H1 (cell line): Measurements from ENCODE around the gene CA14. TPM values are rescaled to one million over a fixed set of nuclear protein-coding genes. Genes with fewer than 3 reads are reported as not detected.

Experiments
- CHD1 ChIP-seq: IDR thresholded peaks from 2 replicates; pipeline ENCODE4 v1.6.1; 2012; ENCODE audit warnings: low read depth, low read length, improper control_type of control experiment
- CHD7 ChIP-seq: fragments of 300-600 bp; sonication (generic); IDR thresholded peaks from 2 replicates; pipeline ENCODE4 v1.7.1; 2012; ENCODE audit warnings: low read length, moderate library complexity, mild to moderate bottlenecking, inconsistent platforms; ENCODE audit not compliant: insufficient replicate concordance
- EP300 ChIP-seq, 2 experiments: IDR thresholded peaks; 1 replicate in 1 of 2; 2 replicates in 1 of 2; pipeline ENCODE4 v1.6.1; 2011 to 2012; ENCODE audit warnings: low read depth in 2 of 2, low read length in 2 of 2, mild to moderate bottlenecking in 2 of 2, borderline replicate concordance in 1 of 2, inconsistent platforms in 1 of 2, moderate library complexity in 1 of 2
- FOSL1 ChIP-seq: IDR thresholded peaks from 2 replicates; pipeline ENCODE4 v1.6.1; 2011; ENCODE audit warnings: mild to moderate bottlenecking, low read depth, low read length, moderate library complexity; ENCODE audit not compliant: insufficient read depth
- JUN ChIP-seq: IDR thresholded peaks from 2 replicates; pipeline ENCODE4 v1.6.1; 2011; ENCODE audit warnings: low read depth, mild to moderate bottlenecking, improper control_type of control experiment, low read length
- SIN3A ChIP-seq, 2 experiments: IDR thresholded peaks in 1 of 2; conservative IDR thresholded peaks in 1 of 2; 2 replicates each; pipeline ENCODE4 v1.6.1; 2011 to 2012; ENCODE audit warnings: low read length in 2 of 2, improper control_type of control experiment in 1 of 2, low read depth in 1 of 2, mild to moderate bottlenecking in 1 of 2
- SIRT6 ChIP-seq: IDR thresholded peaks from one replicate; pipeline ENCODE4 v1.7.1; 2012; ENCODE audit warnings: low read length, inconsistent platforms
- SUZ12 ChIP-seq: fragments of 200-600 bp; sonication (generic); IDR thresholded peaks from 2 replicates; pipeline ENCODE4 v1.6.1; 2012; ENCODE audit warnings: mild to moderate bottlenecking, inconsistent platforms, low read length, moderate library complexity, mixed read lengths
- TCF12 ChIP-seq: IDR thresholded peaks from 2 replicates; pipeline ENCODE4 v1.6.1; 2011; ENCODE audit warnings: low read depth, mild to moderate bottlenecking, low read length
- polyA plus RNA-seq, 7 experiments: library from polyadenylated mRNA; depleted of rRNA in 3 of 7; stranded (reverse) in 5 of 7; unstranded in 2 of 7; fragments of >200 nt in 5 of 7; fragments of 200-250 nt in 2 of 7; gene quantifications; 1 replicate in 5 of 7; 2 replicates in 1 of 7; 4 replicates in 1 of 7; pipeline versions ENCODE4 v1.2.1 to v1.2.3, GENCODE V29; 2011 to 2013; ENCODE audit warnings: missing spikeins in 2 of 7, mixed read lengths in 2 of 7
- total RNA-seq: library from RNA; stranded (reverse); fragmentation: NEBNext Ultra II Directional; extraction: Animal tissue kit (Norgen Biotek cat#: 25700); gene quantifications from 2 replicates; pipeline ENCODE4 v1.2.1, GENCODE V29; 2021
- TF ChIP-seq, protein P1 (sequence below): IDR thresholded peaks from 2 replicates; pipeline ENCODE4 v1.6.1; 2012; ENCODE audit warnings: inconsistent platforms

Gene CA14
- total and polyA plus RNA-seq, 2 of the 8 experiments (the other 6 are each of a cell fraction or from before 2014, with no cell fraction given) = 52.3 to 105 TPM

- TF ChIP-seq CHD7 = no peak
- no peak for TF ChIP-seq SIRT6
- no peak for TF ChIP-seq TCF12
- TF ChIP-seq JUN = no peak
- no peak for TF ChIP-seq SIN3A (conservative IDR thresholded peaks at IDR 0.05 in 1 of 2, IDR thresholded peaks at IDR 0.05 in 1 of 2; ENCODE audit: low read depth in 1 of 2, low read length in 2 of 2)
- TF ChIP-seq FOSL1 = no peak
- TF ChIP-seq, protein P1, sequence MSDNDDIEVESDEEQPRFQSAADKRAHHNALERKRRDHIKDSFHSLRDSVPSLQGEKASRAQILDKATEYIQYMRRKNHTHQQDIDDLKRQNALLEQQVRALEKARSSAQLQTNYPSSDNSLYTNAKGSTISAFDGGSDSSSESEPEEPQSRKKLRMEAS = no peak
- no peak for TF ChIP-seq SUZ12
- no peak for TF ChIP-seq EP300 (IDR thresholded peaks at IDR 0.05; ENCODE audit: borderline replicate concordance in 1 of 2, low read depth in 2 of 2, low read length in 2 of 2)
- no peak for TF ChIP-seq CHD1
These were observed 37.9 kb downstream of the CA14 start (continued) for GRCh38 chr1:150295476-150295875.
